Measurements from ENCODE around the gene DHCR24.

DHCR24 gene

DNA sequence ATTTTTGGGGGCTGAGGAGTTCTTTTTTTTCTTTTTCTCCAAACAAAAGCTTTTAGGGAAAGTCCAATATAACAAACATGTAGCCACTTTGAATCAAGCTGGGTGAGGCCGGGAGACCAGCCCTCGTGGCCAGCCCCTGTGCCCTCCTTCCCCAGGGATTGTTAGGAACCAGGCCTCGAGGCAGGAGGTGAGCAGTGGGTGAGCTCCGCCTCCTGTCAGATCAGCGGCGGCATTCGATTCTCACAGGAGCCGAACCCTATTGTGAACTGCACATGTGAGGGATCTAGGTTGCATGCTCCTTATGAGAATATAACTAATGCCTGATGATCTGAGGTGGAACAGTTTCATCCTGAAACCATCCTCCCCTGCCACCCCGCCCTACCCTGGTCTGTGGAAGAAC, 44.0 kb downstream of the DHCR24 start:
- no peak for DNase-seq

DNA sequence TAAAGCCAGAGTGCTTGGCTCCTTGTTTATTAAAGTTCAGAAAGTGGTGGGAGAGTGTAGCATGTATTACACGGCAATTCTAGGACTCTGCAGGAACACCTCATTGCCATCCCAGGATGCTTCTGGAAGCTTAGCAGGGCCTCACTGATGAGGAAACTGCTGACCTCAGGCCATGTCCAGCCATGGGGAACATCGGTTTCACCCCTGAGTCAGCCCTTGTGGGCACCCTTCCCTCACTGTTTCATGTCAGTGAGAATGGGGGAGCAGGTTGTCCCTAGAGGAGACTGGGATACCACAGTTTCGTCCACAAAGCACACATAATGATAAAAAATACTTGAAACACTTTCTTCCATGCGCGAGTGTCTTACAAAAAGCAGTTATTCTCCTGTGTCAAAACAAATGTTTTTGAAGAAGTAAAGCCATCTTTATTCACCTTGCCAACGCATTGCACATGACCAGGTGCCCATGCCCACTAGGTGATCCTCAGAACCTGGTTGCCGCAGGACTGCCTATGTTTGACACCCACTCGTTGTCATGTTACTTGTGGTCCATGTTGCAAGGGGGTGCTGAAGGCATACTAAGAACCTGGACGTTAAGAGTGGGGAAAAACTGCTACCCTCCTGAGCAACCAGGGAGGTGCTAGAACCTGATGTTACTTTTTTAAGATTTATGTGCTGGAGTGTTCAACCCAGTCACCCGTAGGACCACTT, 44.6 kb downstream of the DHCR24 start:
- DNase-seq = no peak

- DNase-seq = no peak
These were observed 47.2 kb downstream of the DHCR24 start for GRCh38 chr1:54839824-54840223.

GRCh38 chr1:54838565-54839180, 48.3 kb downstream of the DHCR24 start:
- no peak for DNase-seq

DNA sequence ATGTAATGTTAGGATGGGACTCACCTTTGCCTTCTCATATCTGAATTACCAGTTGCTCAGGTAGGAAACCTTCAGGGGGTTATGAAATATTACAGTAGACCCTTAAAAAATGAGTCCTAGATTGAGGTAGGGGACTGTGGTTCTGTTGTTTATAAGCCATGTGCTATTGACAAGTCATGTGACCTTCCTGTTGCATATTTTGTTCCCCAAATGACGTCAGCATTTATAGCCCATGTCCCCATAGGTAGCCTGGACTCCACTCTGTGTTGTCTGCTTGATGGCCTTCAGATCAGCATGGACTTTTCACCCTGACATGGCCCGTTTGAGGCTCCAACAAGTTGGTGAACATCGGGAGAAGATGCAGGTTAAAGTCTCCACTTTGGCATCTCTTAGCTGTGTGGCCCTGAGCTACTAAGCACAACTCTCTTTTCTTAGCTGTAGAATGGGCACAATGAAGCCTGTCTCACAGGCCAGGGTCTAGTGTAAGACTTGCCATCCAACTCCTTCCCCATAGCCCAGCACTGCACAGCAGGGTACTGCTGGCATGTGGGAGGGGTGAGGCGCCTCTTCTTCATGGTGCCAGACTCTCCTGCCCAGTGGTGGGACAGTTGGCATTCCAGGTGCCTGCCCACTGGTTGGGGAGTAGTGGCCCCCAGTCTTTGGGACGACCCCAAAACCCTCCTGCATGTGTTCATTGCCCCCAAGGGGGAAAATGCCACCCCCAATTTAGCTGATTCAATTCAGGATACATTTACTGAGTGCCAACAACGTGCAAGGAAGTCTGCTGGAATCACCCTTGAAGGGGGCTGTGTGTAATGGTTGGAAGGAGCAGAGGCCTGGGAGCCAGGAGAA, 49.8 kb downstream of the DHCR24 start:
- no peak for DNase-seq

DNA sequence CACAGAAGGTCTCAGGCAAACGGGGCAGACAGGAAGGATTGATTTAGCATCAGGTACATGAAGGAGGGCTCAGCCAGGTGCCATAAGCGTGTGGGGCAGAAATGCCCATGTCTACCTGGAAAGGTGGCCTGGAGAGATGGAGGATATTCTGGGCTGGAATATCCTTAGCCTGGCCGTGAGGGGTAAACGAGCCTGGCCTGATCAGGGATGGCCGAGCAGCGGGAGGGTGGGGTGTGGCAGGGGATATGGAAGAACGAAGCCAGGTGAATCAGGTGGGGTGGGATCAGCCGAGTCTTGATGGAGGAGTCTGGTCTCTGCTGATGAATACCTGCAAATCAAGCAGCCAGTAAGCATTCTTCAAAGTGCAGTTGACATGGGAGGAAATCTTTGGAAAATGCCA, 50.4 kb downstream of the DHCR24 start:
- DNase-seq = no peak

DNA sequence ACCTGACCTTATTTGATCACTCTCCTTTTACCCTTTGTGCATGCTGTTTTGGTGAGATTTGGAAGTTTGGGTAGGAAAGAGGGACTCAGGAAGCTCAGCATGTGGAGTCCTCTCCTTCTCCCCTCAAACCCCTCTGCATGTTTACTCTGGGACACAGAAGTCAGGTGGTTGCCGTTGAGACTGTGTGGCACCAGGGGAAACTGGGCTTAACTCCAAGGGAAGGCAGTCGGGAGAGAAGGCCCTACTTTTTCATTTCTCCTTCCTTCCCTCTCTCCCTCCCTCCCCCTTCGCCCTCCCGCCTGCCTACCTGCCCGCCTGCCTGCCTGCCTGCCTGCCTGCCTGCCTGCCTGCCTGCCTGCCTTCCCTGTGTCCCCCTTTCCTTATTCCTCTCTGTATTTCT, 51.0 kb downstream of the DHCR24 start:
- DNase-seq = no peak

DNA sequence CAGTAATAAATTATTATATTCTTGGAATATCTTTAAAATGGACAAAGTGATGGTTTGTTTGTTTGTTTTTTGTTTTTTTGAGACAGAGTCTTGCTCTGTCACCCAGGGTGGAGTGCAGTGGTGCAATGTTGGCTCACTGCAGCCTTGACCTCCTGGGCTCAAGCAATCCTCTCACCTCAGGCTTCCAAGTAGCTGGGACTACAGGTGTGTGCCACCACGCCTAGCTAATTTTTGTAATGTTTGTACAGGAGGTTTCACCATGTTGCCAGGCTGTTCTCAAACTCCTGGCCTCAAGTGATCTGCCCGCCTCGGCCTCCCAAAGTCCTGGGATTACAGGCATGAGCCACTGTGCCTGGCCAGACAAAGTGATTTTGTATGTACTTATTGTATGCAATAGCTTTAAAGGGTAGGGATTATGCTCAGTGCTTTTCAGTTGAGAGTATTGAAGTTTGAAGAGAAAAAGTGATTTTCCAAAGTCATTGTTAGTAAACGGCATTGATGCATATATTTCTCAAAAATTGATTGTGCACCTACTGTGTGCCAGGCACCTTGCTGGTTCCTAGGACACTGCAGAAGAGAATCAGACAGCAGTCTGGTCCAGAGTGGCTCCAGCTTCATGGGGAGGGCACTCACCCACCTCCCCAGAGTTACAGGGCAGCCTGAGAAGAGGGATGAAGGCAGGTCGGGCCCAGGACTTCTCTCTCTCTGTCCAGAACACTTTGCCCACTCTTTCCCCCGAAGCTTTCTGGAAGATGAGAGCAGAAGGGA, 51.7 kb downstream of the DHCR24 start:
- no peak for DNase-seq

- DNase-seq = no peak
These were observed 52.9 kb downstream of the DHCR24 start for GRCh38 chr1:54834007-54834541.

DNA sequence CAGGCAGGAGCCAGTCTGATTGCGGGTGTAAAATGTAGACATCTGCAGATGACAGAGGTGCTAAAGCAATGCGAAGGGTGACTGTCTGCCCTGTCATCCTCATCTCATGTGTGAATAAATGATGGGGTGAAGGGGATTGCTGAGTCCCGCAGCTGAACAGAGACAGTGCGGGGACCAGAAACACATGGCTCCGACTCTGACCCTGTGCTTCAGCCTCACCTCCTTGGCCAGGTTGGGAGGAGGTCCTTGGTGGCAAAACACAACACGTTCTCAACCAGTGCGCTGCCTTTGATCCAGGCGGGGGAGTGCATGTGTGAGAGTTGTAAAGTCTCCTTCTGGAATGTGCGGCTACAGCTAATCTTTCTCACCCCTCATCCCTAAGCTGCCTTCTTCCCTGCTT, 53.9 kb downstream of the DHCR24 start:
- DNase-seq = no peak

DNA sequence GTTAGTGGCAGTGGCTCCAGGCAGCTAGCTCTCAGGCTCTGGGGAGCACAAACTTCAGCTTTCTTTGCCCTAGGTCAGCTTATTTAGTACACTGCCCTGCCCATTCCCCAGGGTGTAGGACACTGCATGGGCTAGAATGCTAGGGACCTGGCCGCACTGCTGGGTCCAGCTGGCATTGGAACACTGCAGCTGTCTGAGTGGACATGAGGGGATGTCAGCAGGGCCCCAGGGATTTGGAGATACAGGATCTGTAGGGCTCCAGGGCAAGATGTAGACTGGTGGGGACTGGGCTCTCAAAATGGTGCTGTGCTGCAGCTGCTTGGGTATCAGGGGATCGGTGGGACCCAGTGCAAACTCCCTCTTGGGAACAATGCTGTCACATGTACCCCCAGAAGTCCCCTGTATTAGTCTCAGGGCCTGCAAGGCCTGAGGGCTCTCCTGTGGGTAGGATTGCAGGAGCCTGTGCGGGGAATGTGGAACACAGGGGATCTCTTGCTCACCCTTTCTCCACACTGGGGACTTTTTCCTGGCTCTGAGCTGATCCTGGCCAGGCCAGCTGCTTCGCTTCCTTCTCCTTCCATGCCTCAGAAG, 60.7 kb downstream of the DHCR24 start:
- DNase-seq = no peak

DNA sequence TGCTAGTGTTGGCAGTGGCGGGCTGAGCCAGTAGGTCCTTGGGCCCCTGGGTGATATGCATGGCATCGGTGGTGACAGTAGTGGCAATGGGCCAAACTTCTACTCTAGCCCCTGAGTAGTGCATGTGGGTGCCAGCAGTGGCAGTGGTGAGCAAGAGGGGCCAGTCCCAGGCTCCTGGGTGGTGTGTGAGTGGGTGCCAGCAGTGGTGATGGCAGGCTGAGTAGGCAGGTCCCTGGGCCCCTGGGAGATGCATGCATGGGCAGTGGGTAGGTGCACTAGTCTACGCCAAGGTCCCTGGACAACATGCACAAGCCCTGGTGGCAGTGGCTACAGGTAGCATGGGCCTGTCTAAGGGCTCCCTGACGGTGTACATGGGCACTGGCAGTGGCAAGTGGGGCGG, 61.3 kb downstream of the DHCR24 start:
- no peak for DNase-seq

DNA sequence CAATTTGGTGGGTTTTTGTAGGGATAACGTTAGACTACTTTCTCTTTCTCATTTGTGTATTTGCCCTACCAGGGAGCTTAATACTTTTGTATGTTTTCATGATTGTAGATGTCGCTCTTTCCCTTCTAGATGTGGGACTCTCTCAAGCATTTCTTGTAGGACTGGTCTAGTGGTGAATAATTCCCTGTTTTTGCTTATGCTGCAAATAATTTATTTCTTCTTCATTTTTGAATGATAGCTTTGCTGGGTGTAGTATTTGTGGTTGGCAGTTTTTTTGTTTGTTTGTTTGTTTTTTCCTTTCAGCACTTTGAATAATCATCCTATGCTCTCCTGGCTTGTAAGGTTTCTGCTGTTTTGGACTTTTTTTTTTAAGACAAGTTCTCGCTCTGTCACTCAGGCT, 63.3 kb downstream of the DHCR24 start:
- no peak for DNase-seq

DNA sequence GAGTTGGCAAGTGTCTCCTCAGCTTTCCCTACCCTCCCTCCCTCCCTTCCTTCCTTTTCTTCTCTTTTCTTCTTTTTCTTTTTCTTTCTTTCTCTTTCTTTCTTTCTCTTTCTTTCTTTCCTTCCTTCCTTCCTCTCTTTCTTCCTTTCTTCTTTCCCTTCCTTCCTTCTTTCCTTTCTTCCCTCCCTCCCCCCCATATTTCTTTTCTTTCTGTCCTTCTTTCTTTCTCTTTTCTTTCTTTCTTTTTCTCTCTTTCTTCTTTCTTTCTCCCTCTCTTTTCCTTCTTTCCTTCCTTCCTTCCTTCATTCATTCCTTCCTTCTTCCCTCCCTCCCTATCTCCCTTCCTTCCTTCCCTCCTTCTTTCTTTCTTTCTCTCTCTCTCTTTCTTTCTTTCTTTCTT, 67.3 kb downstream of the DHCR24 start:
- DNase-seq = no peak

DNA sequence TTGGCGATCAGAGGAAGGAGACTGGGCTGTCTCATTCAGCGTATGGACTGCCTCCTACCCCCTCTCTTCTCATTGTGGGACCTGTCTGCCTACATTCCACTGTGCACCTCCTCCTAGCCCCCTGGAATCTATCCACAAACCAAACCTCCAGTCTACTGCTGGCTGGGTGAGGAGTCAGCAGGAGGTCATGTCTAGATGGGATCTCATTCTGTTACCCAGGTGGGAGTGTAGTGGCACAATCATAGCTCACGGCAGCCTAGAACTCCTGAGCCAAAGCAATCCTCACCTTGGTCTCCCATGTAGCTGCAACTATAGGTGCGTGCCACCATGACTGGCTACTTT, 67.8 kb downstream of the DHCR24 start:
- no peak for DNase-seq

GRCh38 chr1:54818461-54819194, 68.4 kb downstream of the DHCR24 start:
- DNase-seq = no peak

DNA sequence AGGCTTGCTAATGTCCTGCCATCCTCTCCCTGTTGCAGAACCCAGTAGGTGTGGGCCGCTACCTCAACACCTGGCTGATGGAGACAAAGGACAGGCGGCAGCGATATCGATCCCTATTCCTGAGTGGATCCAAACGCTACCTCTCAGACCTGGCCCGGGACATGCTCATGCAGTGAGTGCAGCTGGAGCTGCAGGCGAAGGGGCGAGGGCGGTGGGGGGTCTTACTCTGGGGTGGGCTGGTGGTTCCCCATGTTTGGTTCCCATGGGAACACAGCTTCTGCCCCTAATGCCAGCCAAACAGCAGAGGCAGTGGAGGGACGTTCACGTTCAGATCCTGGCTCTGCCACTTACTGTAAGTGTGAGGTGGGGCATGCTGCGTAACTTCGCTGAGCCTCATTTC, 70.0 kb downstream of the DHCR24 start:
- DNase-seq = no peak

- no peak for DNase-seq
These were observed 70.9 kb downstream of the DHCR24 start for GRCh38 chr1:54816130-54816529.

DNA sequence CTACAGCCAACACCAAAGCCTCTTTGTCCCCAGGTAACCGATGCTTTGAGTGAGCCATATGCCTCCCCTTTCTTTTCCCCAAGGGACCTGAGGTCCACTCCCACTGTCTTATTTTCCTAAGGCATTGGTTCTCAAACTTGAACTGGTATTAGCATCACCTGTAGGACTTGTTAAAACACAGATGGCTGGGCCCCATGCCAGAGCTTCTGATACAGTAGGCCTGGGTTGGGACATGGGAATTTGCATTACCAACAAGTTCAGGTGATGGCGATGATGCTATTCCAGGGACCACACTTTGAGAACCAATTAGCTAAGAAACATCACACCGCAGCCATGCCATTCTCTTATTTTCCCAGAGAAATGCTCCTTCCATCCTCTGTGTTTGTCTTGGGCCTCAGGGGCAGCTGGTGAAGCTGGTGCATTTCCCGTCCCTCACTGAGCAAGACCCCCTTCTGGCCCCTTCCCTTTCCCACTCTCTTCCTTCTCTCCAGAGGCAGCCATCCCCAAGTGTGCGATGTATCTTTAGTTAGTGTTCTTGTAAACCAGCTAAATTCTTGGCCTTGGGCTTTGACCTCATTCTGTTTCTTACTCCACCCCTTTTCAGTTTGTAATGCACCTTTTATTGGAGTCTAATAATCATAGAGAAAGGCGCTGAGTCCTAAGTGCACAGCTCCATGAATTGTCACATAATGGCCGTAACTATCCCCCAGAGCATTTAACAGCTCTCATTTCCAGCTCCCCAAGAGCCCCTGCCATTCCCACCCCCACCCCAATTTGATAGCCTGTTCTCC, 71.7 kb downstream of the DHCR24 start:
- no peak for DNase-seq

- no peak for DNase-seq
These were observed 72.4 kb downstream of the DHCR24 start for GRCh38 chr1:54814571-54814970.

GRCh38 chr1:54814126-54814498, 72.9 kb downstream of the DHCR24 start:
- DNase-seq = no peak

All from stimulated activated CD4-positive, alpha-beta T cell treated with anti-CD3 and anti-CD28 coated beads, Interleukin-1b, Interleukin-23, amount 100 ng/mL, for 48 hours (primary cell).